ENCODE measurements around the gene BORCS8.

The BORCS8 gene

GRCh38 chr19:19138109-19138981 is 53.6 kb downstream of the BORCS8 start, which contains the start of gene TMEM161A:
Gene TMEM161A (minus strand): TSS chr19:19138478. CDS start chr19:19138428, 50 bp downstream.
- TF ChIP-seq, protein P1, sequence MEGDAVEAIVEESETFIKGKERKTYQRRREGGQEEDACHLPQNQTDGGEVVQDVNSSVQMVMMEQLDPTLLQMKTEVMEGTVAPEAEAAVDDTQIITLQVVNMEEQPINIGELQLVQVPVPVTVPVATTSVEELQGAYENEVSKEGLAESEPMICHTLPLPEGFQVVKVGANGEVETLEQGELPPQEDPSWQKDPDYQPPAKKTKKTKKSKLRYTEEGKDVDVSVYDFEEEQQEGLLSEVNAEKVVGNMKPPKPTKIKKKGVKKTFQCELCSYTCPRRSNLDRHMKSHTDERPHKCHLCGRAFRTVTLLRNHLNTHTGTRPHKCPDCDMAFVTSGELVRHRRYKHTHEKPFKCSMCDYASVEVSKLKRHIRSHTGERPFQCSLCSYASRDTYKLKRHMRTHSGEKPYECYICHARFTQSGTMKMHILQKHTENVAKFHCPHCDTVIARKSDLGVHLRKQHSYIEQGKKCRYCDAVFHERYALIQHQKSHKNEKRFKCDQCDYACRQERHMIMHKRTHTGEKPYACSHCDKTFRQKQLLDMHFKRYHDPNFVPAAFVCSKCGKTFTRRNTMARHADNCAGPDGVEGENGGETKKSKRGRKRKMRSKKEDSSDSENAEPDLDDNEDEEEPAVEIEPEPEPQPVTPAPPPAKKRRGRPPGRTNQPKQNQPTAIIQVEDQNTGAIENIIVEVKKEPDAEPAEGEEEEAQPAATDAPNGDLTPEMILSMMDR (IDR thresholded peaks at IDR 0.05) = no peak

GRCh38 chr19:19137556-19138108 is 54.3 kb downstream of the BORCS8 start:
- TF ChIP-seq, protein P1 (IDR thresholded peaks at IDR 0.05) = no peak

DNA sequence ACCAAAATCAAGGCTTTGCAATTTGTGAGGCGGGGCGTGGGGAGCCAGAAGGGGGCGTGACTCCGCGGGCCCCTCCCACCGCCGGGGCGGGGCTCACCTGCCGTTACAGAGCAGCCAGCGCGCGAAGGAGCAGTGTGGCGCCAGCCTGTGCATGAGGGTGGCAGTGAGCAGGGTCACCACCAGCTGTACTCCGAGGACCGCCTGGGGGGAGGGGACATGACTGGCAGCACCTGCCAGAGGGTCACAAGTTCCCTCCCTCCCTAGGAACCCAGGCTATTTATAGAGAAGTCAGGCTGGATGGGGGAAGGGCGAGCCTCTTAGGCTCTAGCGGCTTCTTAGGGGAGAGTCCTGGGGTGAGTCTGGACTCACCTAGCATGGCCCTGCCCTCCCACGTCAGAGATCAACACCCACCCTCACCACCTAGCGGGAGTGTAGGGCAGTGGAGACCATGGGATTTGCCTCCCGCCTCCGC is 57.2 kb downstream of the BORCS8 start:
- TF ChIP-seq, protein P1 (IDR thresholded peaks at IDR 0.05) = no peak

DNA sequence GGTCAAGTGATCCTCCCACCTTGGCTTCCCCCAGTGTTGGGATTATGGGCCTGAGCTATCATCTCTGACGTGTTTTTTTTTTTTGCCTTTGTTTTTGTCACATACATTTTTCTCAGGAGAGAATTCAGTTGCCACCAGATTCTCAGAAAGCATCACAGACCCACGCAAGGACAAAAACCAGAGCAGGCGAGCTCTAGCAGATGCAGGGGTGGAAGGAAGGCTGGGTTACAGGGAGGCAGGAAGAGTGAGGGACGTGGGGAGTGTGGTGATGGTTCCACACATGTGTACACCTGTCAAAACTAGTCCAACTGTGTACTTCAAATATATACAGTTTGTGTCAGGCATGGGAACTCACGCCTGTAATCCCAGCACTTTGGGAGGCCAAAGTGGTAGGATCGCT is 58.0 kb downstream of the BORCS8 start:
- TF ChIP-seq, protein P1 (IDR thresholded peaks at IDR 0.05) = no peak

- TF ChIP-seq, protein P1 (IDR thresholded peaks at IDR 0.05) = no peak
Observed at GRCh38 chr19:19132912-19133311, 59.0 kb downstream of the BORCS8 start.

- TF ChIP-seq, protein P1 (IDR thresholded peaks at IDR 0.05) = no peak
Observed at GRCh38 chr19:19131989-19132388, 60.0 kb downstream of the BORCS8 start.
